IPS-18a (cell line): Measurements from ENCODE around the gene SYS1.

Experiments used
- H3K27ac ChIP-seq: one replicate; pipeline ENCODE4 v1.5.1; 2013; ENCODE audit warnings: low read length
- H3K27me3 ChIP-seq: one replicate; pipeline ENCODE4 v1.6.1; 2013; ENCODE audit warnings: mild to moderate bottlenecking, low read length; ENCODE audit not compliant: control insufficient read depth, insufficient read depth
- H3K36me3 ChIP-seq: one replicate; pipeline ENCODE4 v1.6.1; 2013; ENCODE audit warnings: low read depth, low read length; ENCODE audit not compliant: control insufficient read depth
- H3K4me1 ChIP-seq: one replicate; pipeline ENCODE4 v1.6.1; 2013; ENCODE audit warnings: low read depth, low read length; ENCODE audit not compliant: control insufficient read depth
- H3K4me3 ChIP-seq: one replicate; pipeline ENCODE4 v1.5.1; 2013; ENCODE audit warnings: low read length
- H3K9ac ChIP-seq: one replicate; pipeline ENCODE4 v1.6.1; 2013; ENCODE audit warnings: mild to moderate bottlenecking, low read length, moderate library complexity
- H3K9me3 ChIP-seq: one replicate; pipeline ENCODE4 v1.6.1; 2013; ENCODE audit warnings: low read depth, low read length; ENCODE audit not compliant: control insufficient read depth

Gene SYS1

GRCh38 chr20:45373353-45374100 lies 10.6 kb downstream of the SYS1 start:
- H3K27me3 ChIP-seq = peaks cover 9% of the 10 kb centered on the region
- H3K27ac ChIP-seq = no peak overlapping the region
- peak overlapping the region; percentile 17 for H3K9ac ChIP-seq
- no peaks in the 10 kb centered on the region for H3K4me1 ChIP-seq
- H3K4me3 ChIP-seq = peak overlapping the region; percentile 50
- H3K36me3 ChIP-seq = peaks cover under 1% of the 10 kb centered on the region
- no peaks in the 10 kb centered on the region for H3K9me3 ChIP-seq

- H3K9ac ChIP-seq = no peak overlapping the region
- H3K27me3 ChIP-seq = peaks cover 9% of the 10 kb centered on the region
- H3K36me3 ChIP-seq = no peaks in the 10 kb centered on the region
- no peaks in the 10 kb centered on the region for H3K9me3 ChIP-seq
- H3K4me1 ChIP-seq = no peaks in the 10 kb centered on the region
- H3K27ac ChIP-seq = no peak overlapping the region
- H3K4me3 ChIP-seq = no peak overlapping the region
These were observed 11.1 kb downstream of the SYS1 start for GRCh38 chr20:45374101-45374467.

GRCh38 chr20:45374966-45375365 lies 12.0 kb downstream of the SYS1 start:
- H3K9ac ChIP-seq = no peak overlapping the region
- H3K9me3 ChIP-seq = no peaks in the 10 kb centered on the region
- no peaks in the 10 kb centered on the region for H3K36me3 ChIP-seq
- H3K4me1 ChIP-seq = no peaks in the 10 kb centered on the region
- peaks cover 9% of the 10 kb centered on the region for H3K27me3 ChIP-seq
- H3K4me3 ChIP-seq = no peak overlapping the region
- H3K27ac ChIP-seq = no peak overlapping the region

- Histone ChIP-seq H3K9me3 (no peaks in the 10 kb centered on the region), H3K27me3 (peaks cover 9% of the 10 kb centered on the region), H3K4me1 (no peaks in the 10 kb centered on the region), H3K27ac (no peak overlapping the region), H3K9ac (no peak overlapping the region), H3K36me3 (no peaks in the 10 kb centered on the region), H3K4me3 (no peak overlapping the region)
These were observed 14.3 kb downstream of the SYS1 start for GRCh38 chr20:45377269-45377668.

DNA sequence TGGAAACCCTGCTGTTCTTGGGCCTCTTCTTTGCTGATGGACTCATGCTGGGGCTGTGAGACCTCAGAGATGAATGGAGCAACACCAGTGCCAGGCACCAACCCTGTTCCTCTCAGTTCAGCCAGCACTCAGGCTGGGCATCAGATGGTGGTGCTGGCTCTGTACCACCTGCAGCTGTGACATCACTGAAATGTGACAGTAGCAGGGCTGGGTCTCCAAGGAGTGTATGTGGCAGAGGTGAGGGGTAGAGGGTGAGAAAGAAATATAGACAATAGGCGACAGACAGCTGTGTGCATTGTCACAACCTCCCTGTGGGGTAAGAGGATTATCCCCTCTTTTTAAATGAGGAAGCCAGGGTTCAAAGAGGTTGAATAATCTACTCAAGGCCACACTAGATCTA lies 15.2 kb downstream of the SYS1 start, which contains the start of gene TP53TG5:
TSS of gene TP53TG5 (minus strand) at position 135 of the 400 bp plus-strand sequence. CDS start at position 46, 89 bp downstream.
- no peak within 1 kb of the TSS for H3K4me3 ChIP-seq
- H3K9ac ChIP-seq = no peak within 1 kb of the TSS
- H3K4me1 ChIP-seq = no peaks in the 10 kb centered on the region
- H3K27me3 ChIP-seq = peaks cover 5% of the 10 kb centered on the region
- no peaks in the 10 kb centered on the region for H3K36me3 ChIP-seq
- no peak within 1 kb of the TSS for H3K27ac ChIP-seq
- no peaks in the 10 kb centered on the region for H3K9me3 ChIP-seq

GRCh38 chr20:45387274-45387673 lies 24.3 kb downstream of the SYS1 start:
- no peak overlapping the region for H3K9ac ChIP-seq
- H3K36me3 ChIP-seq = no peaks in the 10 kb centered on the region
- no peaks in the 10 kb centered on the region for H3K27me3 ChIP-seq
- H3K4me1 ChIP-seq = no peaks in the 10 kb centered on the region
- H3K4me3 ChIP-seq = no peak overlapping the region
- no peaks in the 10 kb centered on the region for H3K9me3 ChIP-seq
- no peak overlapping the region for H3K27ac ChIP-seq

- Histone ChIP-seq H3K36me3 (no peaks in the 10 kb centered on the region), H3K27ac (no peak overlapping the region), H3K9me3 (no peaks in the 10 kb centered on the region), H3K27me3 (no peaks in the 10 kb centered on the region), H3K9ac (no peak overlapping the region), H3K4me1 (no peaks in the 10 kb centered on the region), H3K4me3 (no peak overlapping the region)
These were observed 28.0 kb downstream of the SYS1 start for GRCh38 chr20:45390931-45391330.

DNA sequence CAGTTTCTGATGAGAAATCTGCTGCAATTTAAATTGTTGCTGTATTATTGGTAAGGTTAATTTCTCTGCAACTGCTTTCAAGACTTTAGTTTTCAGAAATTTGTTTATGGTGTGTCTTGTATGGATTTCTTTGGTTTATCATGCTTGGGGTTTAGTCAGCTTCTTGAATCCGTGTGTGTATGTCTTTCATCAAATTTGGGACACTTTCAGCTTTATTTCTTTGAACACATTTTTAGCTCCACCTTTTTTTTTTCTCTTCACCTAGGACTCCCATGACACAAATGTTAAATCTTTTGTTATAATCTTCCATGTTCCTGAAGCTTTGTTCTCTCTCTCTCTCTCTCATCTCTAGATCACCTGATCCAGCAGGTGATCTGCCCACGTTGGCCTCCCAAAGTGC lies 28.6 kb downstream of the SYS1 start:
- Histone ChIP-seq H3K36me3 (no peaks in the 10 kb centered on the region), H3K9me3 (no peaks in the 10 kb centered on the region), H3K4me3 (no peak overlapping the region), H3K27me3 (no peaks in the 10 kb centered on the region), H3K4me1 (no peaks in the 10 kb centered on the region), H3K9ac (no peak overlapping the region), H3K27ac (no peak overlapping the region)

DNA sequence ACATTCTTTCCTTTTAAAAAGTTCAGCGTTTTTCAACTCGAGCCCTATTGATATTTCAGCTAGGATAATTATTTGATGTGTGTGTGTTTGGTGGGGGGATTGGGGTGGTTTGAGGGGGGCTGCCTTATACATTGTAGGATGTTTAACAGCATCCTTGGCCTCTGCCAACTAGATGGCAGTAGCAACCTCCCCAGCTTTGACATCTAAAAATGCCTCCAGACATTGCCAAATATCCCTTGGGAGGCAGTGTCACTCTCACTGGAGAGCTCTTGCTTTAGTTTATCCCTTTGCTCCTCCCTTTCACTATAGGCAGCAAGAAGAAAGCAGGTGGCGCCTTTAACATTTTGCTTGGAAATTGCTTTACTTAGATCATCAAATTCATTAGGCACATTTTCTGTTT lies 29.8 kb downstream of the SYS1 start:
- Histone ChIP-seq H3K27ac (no peak overlapping the region), H3K27me3 (no peaks in the 10 kb centered on the region), H3K36me3 (no peaks in the 10 kb centered on the region), H3K9me3 (no peaks in the 10 kb centered on the region), H3K4me1 (no peaks in the 10 kb centered on the region), H3K4me3 (no peak overlapping the region), H3K9ac (no peak overlapping the region)

GRCh38 chr20:45394221-45395113 lies 31.5 kb downstream of the SYS1 start:
- Histone ChIP-seq H3K4me3 (no peak overlapping the region), H3K9me3 (no peaks in the 10 kb centered on the region)

DNA sequence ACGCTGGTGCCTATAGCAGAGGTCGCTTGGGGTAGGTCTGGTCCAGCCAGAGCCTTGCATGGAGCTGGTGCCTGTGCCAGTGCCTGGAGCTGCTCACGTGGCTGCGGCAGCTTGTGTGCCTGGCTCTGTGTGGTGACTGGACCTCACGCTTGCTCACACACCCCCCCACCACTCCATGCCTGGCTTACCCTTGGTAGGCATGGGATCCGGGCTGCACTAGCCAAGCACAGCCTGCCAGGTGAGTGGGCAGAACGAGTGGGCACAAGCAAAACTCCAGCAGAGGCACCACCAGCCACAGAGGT lies 32.1 kb downstream of the SYS1 start:
- Histone ChIP-seq H3K36me3 (no peaks in the 10 kb centered on the region), H3K4me3 (no peak overlapping the region), H3K9ac (no peak overlapping the region), H3K9me3 (peaks cover 1% of the 10 kb centered on the region), H3K4me1 (no peaks in the 10 kb centered on the region), H3K27me3 (no peaks in the 10 kb centered on the region), H3K27ac (no peak overlapping the region)

More at GRCh38 chr20:45394221-45395113, 31.5 kb downstream of the SYS1 start:
- Histone ChIP-seq H3K36me3 (no peaks in the 10 kb centered on the region), H3K27ac (no peak overlapping the region), H3K4me1 (no peaks in the 10 kb centered on the region), H3K9ac (no peak overlapping the region), H3K27me3 (no peaks in the 10 kb centered on the region)
